Neural cell (in vitro differentiated cells): ENCODE data around the gene UBE2I. TPM values are rescaled to one million over a fixed set of nuclear protein-coding genes. Genes with fewer than 3 reads are reported as not detected.

Source experiments
- H2AFZ ChIP-seq: fragments of 200-600, 300-800 bp; sonication (generic), shearing (Covaris generic); 2 replicates; pipeline ENCODE4 v1.6.0; 2014; ENCODE audit warnings: low read depth, mild to moderate bottlenecking, antibody characterized with exemption, low read length, moderate library complexity
- H3F3A ChIP-seq: fragments of 200-600 bp; shearing (Covaris generic); 2 replicates; pipeline ENCODE4 v1.6.1; 2016; ENCODE audit warnings: mild to moderate bottlenecking, moderate library complexity, mixed read lengths, antibody characterized with exemption, low read length; ENCODE audit not compliant: insufficient read depth, poor library complexity, severe bottlenecking
- H3K27ac ChIP-seq: fragments of 200-600, 300-800 bp; sonication (generic), shearing (Covaris generic); 2 replicates; pipeline ENCODE4 v1.5.1; 2014; ENCODE audit warnings: mild to moderate bottlenecking, low read length, moderate library complexity
- H3K27me3 ChIP-seq: fragments of 300-800, 200-600 bp; sonication (generic), shearing (Covaris generic); 2 replicates; pipeline ENCODE4 v1.6.0; 2014; ENCODE audit warnings: mild to moderate bottlenecking, low read depth, low read length, moderate library complexity; ENCODE audit not compliant: insufficient read depth
- H3K36me3 ChIP-seq: fragments of 300-800, 200-600 bp; sonication (generic), shearing (Covaris generic); 2 replicates; pipeline ENCODE4 v1.5.1; 2014; ENCODE audit warnings: mild to moderate bottlenecking, antibody characterized with exemption, low read length, moderate library complexity; ENCODE audit not compliant: insufficient read depth
- H3K4me2 ChIP-seq: fragments of 300-800, 200-600 bp; sonication (generic), shearing (Covaris generic); 2 replicates; pipeline ENCODE4 v1.6.0; 2014; ENCODE audit warnings: mild to moderate bottlenecking, low read length
- H3K4me3 ChIP-seq: fragments of 300-800, 200-600 bp; sonication (generic), shearing (Covaris generic); 2 replicates; pipeline ENCODE4 v1.5.1; 2014; ENCODE audit warnings: mild to moderate bottlenecking, low read length, moderate library complexity
- H3K79me2 ChIP-seq: fragments of 200-600 bp; shearing (Covaris generic); replicated peaks from 2 replicates; pipeline ENCODE4 v1.6.0; 2014; ENCODE audit warnings: mild to moderate bottlenecking, low read length, moderate library complexity; ENCODE audit not compliant: insufficient read depth
- H3K9ac ChIP-seq: fragments of 300-800, 200-600 bp; sonication (generic), shearing (Covaris generic); 2 replicates; pipeline ENCODE4 v1.6.1; 2016; ENCODE audit warnings: mild to moderate bottlenecking, low read length, mixed read lengths
- H3K9me2 ChIP-seq: fragments of 200-600 bp; shearing (Covaris generic); 2 replicates; pipeline ENCODE4 v1.6.1; 2016; ENCODE audit warnings: mild to moderate bottlenecking, low read length, mixed read lengths; ENCODE audit not compliant: insufficient read depth
- H3K9me3 ChIP-seq: fragments of 200-600, 300-800 bp; sonication (generic), shearing (Covaris generic); 2 replicates; pipeline ENCODE4 v1.6.1; 2016; ENCODE audit warnings: mild to moderate bottlenecking, mixed run types, low read length, moderate library complexity, mixed read lengths
- H4K20me1 ChIP-seq: fragments of 200-600 bp; shearing (Covaris generic); 2 replicates; pipeline ENCODE4 v1.6.1; 2016; ENCODE audit warnings: mild to moderate bottlenecking, mixed run types; ENCODE audit not compliant: insufficient read depth
- CTCF ChIP-seq: fragments of 450-650 bp; IDR thresholded peaks from 2 replicates; pipeline ENCODE4 v1.5.1; 2014; ENCODE audit warnings: antibody characterized with exemption, mild to moderate bottlenecking, moderate library complexity; ENCODE audit not compliant: poor library complexity, severe bottlenecking
- EP300 ChIP-seq: fragments of 450-650 bp; conservative IDR thresholded peaks from 2 replicates; pipeline ENCODE4 v1.6.1; 2014; ENCODE audit warnings: antibody characterized with exemption, mild to moderate bottlenecking, moderate library complexity; ENCODE audit not compliant: poor library complexity, severe bottlenecking
- EZH2 ChIP-seq: fragments of 200-600, 300-800 bp; shearing (Covaris generic), sonication (generic); IDR thresholded peaks from 2 replicates; pipeline ENCODE4 v1.6.1; 2014; ENCODE audit warnings: antibody characterized with exemption, low read length, borderline replicate concordance, mild to moderate bottlenecking; ENCODE audit not compliant: insufficient read depth, poor library complexity, severe bottlenecking
- MXI1 ChIP-seq: fragments of 450-650 bp; conservative IDR thresholded peaks from 2 replicates; pipeline ENCODE4 v1.6.1; 2014; ENCODE audit warnings: antibody characterized with exemption, mild to moderate bottlenecking; ENCODE audit not compliant: poor library complexity, severe bottlenecking
- POLR2AphosphoS5 ChIP-seq: IDR thresholded peaks from 2 replicates; pipeline ENCODE4 v1.6.1; 2012
- RAD21 ChIP-seq: fragments of 450-650 bp; conservative IDR thresholded peaks from 2 replicates; pipeline ENCODE4 v1.6.1; 2014; ENCODE audit warnings: antibody characterized with exemption, mild to moderate bottlenecking, moderate library complexity
- REST ChIP-seq: IDR thresholded peaks from 2 replicates; pipeline ENCODE4 v1.6.1; 2012; ENCODE audit warnings: borderline replicate concordance
- SMC3 ChIP-seq: fragments of 450-650 bp; conservative IDR thresholded peaks from 2 replicates; pipeline ENCODE4 v1.6.1; 2014; ENCODE audit warnings: antibody characterized with exemption, mild to moderate bottlenecking, moderate library complexity; ENCODE audit not compliant: poor library complexity
- TAF1 ChIP-seq: IDR thresholded peaks from 2 replicates; pipeline ENCODE4 v1.6.1; 2012; ENCODE audit warnings: low read depth
- polyA plus RNA-seq: library from polyadenylated mRNA; depleted of rRNA; stranded (reverse); fragments of >200 nt; gene quantifications from 2 replicates; pipeline ENCODE4 v1.2.3, GENCODE V29; 2014

Gene UBE2I
- polyA plus RNA-seq, 1 donor from 2014 or later, result 111 TPM

DNA sequence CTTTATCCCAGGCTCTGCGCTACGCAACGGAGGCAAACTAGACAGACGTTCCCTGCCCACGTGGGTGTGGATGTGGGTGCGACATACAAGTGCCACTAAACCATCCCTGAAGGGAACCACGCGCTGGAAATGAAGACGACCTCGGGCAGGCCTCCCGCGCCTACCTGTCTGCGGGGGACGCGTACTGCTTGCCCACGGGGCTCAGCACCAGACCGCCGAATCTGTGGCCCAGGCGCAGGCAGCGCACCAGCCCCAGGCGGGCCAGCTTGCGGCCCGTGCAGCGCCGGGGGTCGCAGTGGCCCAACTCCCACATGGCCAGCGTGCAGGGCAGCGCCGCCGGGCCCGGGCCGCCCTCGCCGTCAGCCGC lies 41.8 kb downstream of the UBE2I start:
- no peaks in the 10 kb centered on the region for H3K36me3 ChIP-seq
- H3K4me2 ChIP-seq, result peak overlapping the region; percentile 75
- TF ChIP-seq REST (no peak), CTCF (no peak), POLR2AphosphoS5 (no peak), EZH2 (no peak), RAD21 (no peak), EP300 (no peak), MXI1 (no peak), TAF1 (no peak), SMC3 (no peak)
- H3F3A ChIP-seq, result no peaks in the 10 kb centered on the region
- no peaks in the 10 kb centered on the region for H3K9me3 ChIP-seq
- H4K20me1 ChIP-seq, result no peaks in the 10 kb centered on the region
- peaks cover 26% of the 10 kb centered on the region for H3K79me2 ChIP-seq
- peak overlapping the region; percentile 97 for H3K4me3 ChIP-seq
- no peak overlapping the region for H3K27ac ChIP-seq
- peak overlapping the region; percentile 70 for H3K9ac ChIP-seq
- no peaks in the 10 kb centered on the region for H3K9me2 ChIP-seq
- H3K27me3 ChIP-seq, result no peaks in the 10 kb centered on the region
- no peak overlapping the region for H2AFZ ChIP-seq

- Histone ChIP-seq H4K20me1 (no peaks in the 10 kb centered on the region), H3K27me3 (no peaks in the 10 kb centered on the region), H3K4me2 (peak within 1 kb of the TSS; percentile 88), H3K79me2 (peaks cover 26% of the 10 kb centered on the region), H2AFZ (no peak within 1 kb of the TSS), H3K9ac (peak within 1 kb of the TSS; percentile 70), H3K9me3 (no peaks in the 10 kb centered on the region), H3K36me3 (no peaks in the 10 kb centered on the region), H3K4me3 (peak within 1 kb of the TSS; percentile 97), H3K27ac (no peak within 1 kb of the TSS), H3F3A (no peaks in the 10 kb centered on the region), H3K9me2 (no peaks in the 10 kb centered on the region)
- TF ChIP-seq MXI1 (peak; percentile 92), EZH2 (no peak), RAD21 (peak; percentile 35), CTCF (no peak), TAF1 (no peak), SMC3 (no peak), EP300 (peak; percentile 63), POLR2AphosphoS5 (peak; percentile 88), REST (peak; percentile 55)
Observed at GRCh38 chr16:1351582-1352362, 42.3 kb downstream of the UBE2I start, which contains the start of the genes GNPTG and TSR3. Gene GNPTG, plus strand, starts transcription at chr16:1351931. Its CDS starts 35 bp downstream, at chr16:1351966. Gene TSR3, minus strand, starts transcription at chr16:1351878. Its CDS starts 74 bp downstream, at chr16:1351804.
